Prostate gland (tissue), 2 donors: Measurements from ENCODE around the gene STEAP1.

Experiments used
- CTCF ChIP-seq, 4 experiments: fragments of 200-600 bp in 2 of 4; fragments of 450-650 bp in 2 of 4; sonication (generic) in 2 of 4; IDR thresholded peaks; 1 replicate in 3 of 4; 2 replicates in 1 of 4; pipeline ENCODE4 v1.5.1; 2016 to 2019; ENCODE audit warnings: antibody characterized with exemption in 4 of 4, mild to moderate bottlenecking in 2 of 4, moderate library complexity in 2 of 4
- POLR2A ChIP-seq: fragments of 450-650 bp; IDR thresholded peaks from one replicate; pipeline ENCODE4 v1.6.1; 2016; ENCODE audit warnings: antibody characterized with exemption, mild to moderate bottlenecking

GRCh38 chr7:90201500-90202195, 47.4 kb downstream of the STEAP1 start:
- no peak for TF ChIP-seq CTCF (IDR thresholded peaks at IDR 0.05)
- TF ChIP-seq POLR2A, result no peak
